Neural crest cell (in vitro differentiated cells): ENCODE results near the gene ZNF474. TPM values are rescaled to one million over a fixed set of nuclear protein-coding genes. Genes with fewer than 3 reads are reported as not detected.

ENCODE experiments used
- DNase-seq: peaks from one replicate; pipeline ENCODE4 v3.0.0; 2021; ENCODE audit warnings: low read depth, mixed read lengths, low spot score
- H3K27ac Mint-ChIP-seq: one replicate; pipeline ENCODE4 v1.8.0; 2021; ENCODE audit warnings: mild to moderate bottlenecking, mixed read lengths; ENCODE audit not compliant: unreplicated experiment
- H3K27me3 Mint-ChIP-seq: 2 replicates; pipeline ENCODE4 v1.8.0; 2021; ENCODE audit warnings: low read depth, mild to moderate bottlenecking, mixed read lengths
- H3K36me3 Mint-ChIP-seq: 2 replicates; pipeline ENCODE4 v1.8.0; 2021; ENCODE audit warnings: low read depth, mild to moderate bottlenecking, mixed read lengths
- H3K4me1 Mint-ChIP-seq: 2 replicates; pipeline ENCODE4 v1.8.0; 2021; ENCODE audit warnings: mixed read lengths
- H3K4me3 Mint-ChIP-seq: one replicate; pipeline ENCODE4 v1.8.0; 2021; ENCODE audit warnings: mild to moderate bottlenecking, mixed read lengths
- H3K9me3 Mint-ChIP-seq: 2 replicates; pipeline ENCODE4 v1.8.0; 2021; ENCODE audit warnings: mixed read lengths
- CTCF ChIP-seq: fragments of 200-600 bp; sonication (generic); conservative IDR thresholded peaks from 2 replicates; pipeline ENCODE4 v1.5.0; 2021; ENCODE audit warnings: antibody characterized with exemption, mild to moderate bottlenecking
- total RNA-seq: library from RNA; stranded (reverse); gene quantifications from 2 replicates; pipeline ENCODE4 v1.2.1, GENCODE V29; 2021

The ZNF474 gene
- total RNA-seq, 1 donor from 2014 or later = 0.47 TPM

DNA sequence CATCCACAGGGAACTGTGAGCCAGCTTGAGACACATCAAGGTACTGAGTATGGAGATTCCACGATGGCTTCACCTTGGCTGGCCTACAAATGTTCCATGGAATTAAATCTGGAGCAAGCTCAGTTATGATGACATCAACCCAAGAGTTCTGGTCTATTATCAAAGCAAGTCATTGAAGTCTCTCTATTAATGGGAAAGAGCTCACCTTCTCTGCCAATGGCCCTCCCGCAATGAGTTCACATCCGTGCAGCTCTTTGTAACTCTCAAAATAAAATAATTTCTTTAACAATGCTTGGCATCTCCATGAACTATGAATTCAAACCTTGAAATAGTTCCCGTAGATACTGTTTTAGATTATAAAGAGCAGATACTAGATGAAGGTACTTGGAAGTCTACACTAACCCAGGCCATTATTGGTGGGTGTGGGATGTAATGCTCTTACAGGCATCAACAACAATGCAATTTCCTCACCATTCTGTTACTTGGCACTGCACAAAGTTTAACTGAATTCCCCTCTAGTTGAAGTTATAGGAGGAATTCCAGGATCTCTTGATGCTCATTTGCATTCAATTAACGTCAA lies 55.4 kb downstream of the ZNF474 start:
- no peak for DNase-seq
- no peak overlapping the region for H3K4me3 Mint-ChIP-seq
- H3K27me3 Mint-ChIP-seq = peaks cover 3% of the 10 kb centered on the region
- peaks cover 4% of the 10 kb centered on the region for H3K4me1 Mint-ChIP-seq
- no peak overlapping the region for H3K27ac Mint-ChIP-seq
- no peaks in the 10 kb centered on the region for H3K36me3 Mint-ChIP-seq
- TF ChIP-seq CTCF = no peak
- peaks cover 4% of the 10 kb centered on the region for H3K9me3 Mint-ChIP-seq

DNA sequence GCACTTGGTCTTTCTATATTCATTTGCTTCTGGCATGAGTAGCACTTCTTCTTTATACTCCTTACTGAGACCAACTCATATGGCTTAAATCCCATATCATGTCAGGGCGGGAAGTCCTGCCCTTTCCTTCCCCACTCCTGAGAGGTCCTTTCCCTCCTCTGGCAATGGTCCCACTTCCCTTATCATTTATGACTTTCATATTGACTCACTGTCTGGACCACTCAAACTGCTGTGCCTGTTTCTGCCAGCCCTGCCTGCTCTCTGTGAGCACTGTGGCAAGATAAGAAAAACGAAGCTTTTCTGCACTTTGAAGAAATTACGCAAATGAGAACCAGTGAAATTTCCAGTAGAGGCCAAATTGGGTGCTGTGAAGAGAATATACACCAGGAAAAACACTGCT lies 58.1 kb downstream of the ZNF474 start:
- Mint-ChIP-seq H3K36me3 (no peaks in the 10 kb centered on the region), H3K4me1 (peaks cover 2% of the 10 kb centered on the region), H3K4me3 (no peak overlapping the region), H3K27me3 (peaks cover 3% of the 10 kb centered on the region), H3K27ac (no peak overlapping the region), H3K9me3 (peaks cover 4% of the 10 kb centered on the region)
- DNase-seq = no peak
- no peak for TF ChIP-seq CTCF

GRCh38 chr5:122190156-122190555 lies 60.8 kb downstream of the ZNF474 start:
- no peak for TF ChIP-seq CTCF
- Mint-ChIP-seq H3K4me3 (no peak overlapping the region), H3K36me3 (no peaks in the 10 kb centered on the region), H3K27ac (no peak overlapping the region), H3K9me3 (peaks cover 4% of the 10 kb centered on the region), H3K27me3 (peaks cover 9% of the 10 kb centered on the region), H3K4me1 (no peaks in the 10 kb centered on the region)
- DNase-seq = no peak

DNA sequence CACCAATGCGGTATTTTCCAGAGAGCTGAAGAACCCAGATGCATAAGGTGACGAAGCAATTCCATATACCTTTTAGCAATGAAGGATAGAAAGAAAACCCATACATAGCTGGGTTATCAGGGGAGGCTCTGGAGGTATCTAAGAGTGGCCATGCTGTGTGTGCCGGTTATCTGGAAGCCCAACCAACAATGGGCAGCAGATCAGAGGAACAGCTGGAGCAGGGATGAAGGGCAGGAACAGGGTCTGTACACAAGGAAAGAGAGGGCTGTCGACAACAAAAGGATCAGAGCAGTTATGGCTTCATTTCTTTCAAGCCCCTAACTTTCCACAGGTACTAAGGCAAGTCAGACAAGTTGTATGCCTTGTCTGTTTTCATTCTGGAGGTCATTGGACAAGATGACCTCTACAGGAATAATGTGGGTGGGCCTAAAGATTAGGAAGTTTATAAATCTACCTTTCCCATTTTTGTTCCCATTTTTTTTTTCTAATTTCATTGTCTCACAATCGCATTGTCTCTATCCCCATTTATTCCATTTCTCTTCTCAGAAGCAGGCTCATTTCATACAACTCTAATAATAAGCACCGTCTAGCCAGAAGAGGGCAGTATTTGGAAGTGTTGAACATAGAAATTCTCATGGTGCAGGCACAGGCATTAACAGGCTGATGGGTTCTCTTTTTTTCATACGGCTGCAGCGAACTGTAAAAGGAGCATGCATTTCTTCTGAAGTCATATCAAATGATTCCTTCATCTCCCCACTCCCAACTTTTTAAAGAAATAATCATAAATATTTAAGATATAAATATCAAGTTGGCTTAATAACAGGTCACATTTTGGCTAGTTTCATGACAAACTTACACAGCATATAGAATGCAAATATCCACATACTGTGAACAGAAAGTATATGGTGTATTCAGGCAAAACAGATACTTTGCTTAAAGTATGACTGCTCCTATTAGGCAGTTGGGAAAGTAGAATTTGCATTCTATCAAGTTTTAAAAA lies 63.5 kb downstream of the ZNF474 start:
- H3K27me3 Mint-ChIP-seq = peaks cover 9% of the 10 kb centered on the region
- H3K27ac Mint-ChIP-seq = no peak overlapping the region
- no peak overlapping the region for H3K4me3 Mint-ChIP-seq
- no peaks in the 10 kb centered on the region for H3K9me3 Mint-ChIP-seq
- TF ChIP-seq CTCF = peak; percentile 78
- H3K4me1 Mint-ChIP-seq = no peaks in the 10 kb centered on the region
- DNase-seq = peak; percentile 38
- H3K36me3 Mint-ChIP-seq = no peaks in the 10 kb centered on the region

DNA sequence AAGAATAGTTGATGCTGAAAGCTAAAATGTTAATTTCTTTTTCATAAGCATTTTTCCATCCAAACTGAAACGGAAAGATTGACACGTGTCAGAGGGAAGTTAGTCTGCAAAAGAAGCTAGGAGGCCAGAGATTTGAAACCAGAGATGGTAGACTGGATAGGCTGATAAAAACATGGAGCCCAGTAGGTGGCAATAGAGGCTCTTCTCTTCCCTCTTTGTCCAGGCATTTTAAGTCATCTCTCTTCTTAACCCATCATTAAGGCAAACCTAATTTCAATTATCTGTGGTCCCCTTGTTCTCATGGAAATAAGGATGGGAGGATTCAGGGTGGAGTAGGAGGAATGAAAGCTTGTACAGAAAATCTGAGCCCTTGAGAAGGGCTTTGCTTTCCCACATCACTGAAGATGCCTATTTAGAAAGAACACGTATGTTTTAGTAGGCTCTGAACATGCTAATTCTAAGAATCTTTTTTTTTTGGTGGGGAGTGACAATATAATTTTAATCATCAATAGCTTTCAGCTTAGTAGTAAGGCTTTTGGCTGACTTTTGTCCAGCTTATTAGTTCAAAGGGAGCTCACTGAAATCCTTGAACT lies 66.6 kb downstream of the ZNF474 start:
- Mint-ChIP-seq H3K27me3 (peaks cover 12% of the 10 kb centered on the region), H3K4me3 (no peak overlapping the region), H3K36me3 (no peaks in the 10 kb centered on the region), H3K4me1 (peaks cover 19% of the 10 kb centered on the region), H3K9me3 (no peaks in the 10 kb centered on the region), H3K27ac (no peak overlapping the region)
- DNase-seq = peak; percentile 12
- peak; percentile 80 for TF ChIP-seq CTCF
